Hepatocyte (in vitro differentiated cells): Measurements from ENCODE around the gene REEP5.

ENCODE experiments used
- EZH2 ChIP-seq: fragments of 200-600 bp; sonication (generic); IDR thresholded peaks from 2 replicates; pipeline ENCODE4 v1.6.1; 2016; ENCODE audit warnings: antibody characterized with exemption, mild to moderate bottlenecking, borderline replicate concordance
- TF ChIP-seq, protein P1 (sequence below): fragments of 200-600 bp; sonication (generic); IDR thresholded peaks from 2 replicates; pipeline ENCODE4 v1.5.1; 2016; ENCODE audit warnings: antibody characterized with exemption, mild to moderate bottlenecking; ENCODE audit not compliant: poor library complexity

DNA sequence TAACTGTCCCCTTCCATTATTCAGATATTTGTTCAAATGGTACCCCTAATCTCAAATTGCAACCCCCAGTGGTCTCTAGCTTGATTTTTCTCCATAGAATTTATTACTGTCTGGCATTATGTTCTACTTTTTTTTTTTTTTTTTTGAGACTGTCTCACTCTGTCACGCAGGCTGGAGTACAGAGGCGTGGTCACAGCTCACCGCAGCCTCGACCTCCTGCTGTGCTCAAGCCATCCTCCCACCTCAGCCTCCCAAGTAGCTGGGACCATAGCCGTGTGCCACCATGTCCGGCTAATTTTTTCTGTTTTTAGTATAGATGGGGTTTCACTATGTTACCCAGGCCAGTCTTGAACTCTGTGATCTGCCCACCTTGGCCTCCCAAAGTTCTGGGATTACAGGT lies 2.0 kb upstream of the REEP5 start:
- TF ChIP-seq, protein P1, sequence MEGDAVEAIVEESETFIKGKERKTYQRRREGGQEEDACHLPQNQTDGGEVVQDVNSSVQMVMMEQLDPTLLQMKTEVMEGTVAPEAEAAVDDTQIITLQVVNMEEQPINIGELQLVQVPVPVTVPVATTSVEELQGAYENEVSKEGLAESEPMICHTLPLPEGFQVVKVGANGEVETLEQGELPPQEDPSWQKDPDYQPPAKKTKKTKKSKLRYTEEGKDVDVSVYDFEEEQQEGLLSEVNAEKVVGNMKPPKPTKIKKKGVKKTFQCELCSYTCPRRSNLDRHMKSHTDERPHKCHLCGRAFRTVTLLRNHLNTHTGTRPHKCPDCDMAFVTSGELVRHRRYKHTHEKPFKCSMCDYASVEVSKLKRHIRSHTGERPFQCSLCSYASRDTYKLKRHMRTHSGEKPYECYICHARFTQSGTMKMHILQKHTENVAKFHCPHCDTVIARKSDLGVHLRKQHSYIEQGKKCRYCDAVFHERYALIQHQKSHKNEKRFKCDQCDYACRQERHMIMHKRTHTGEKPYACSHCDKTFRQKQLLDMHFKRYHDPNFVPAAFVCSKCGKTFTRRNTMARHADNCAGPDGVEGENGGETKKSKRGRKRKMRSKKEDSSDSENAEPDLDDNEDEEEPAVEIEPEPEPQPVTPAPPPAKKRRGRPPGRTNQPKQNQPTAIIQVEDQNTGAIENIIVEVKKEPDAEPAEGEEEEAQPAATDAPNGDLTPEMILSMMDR = no peak
- TF ChIP-seq EZH2 = no peak
